OCI-LY7 (cell line): ENCODE data around the gene LIPH. TPM values are rescaled to one million over a fixed set of nuclear protein-coding genes. Genes with fewer than 3 reads are reported as not detected.

Source experiments
- BruUV-seq: library from RNA; stranded (reverse); fragments of 400-500 nt; replicated peaks from 2 replicates; lab custom pipeline; 2021; lab: Mats Ljungman, UMichigan
- CTCF ChIA-PET: fragments of 300-600 bp; sonication (Branson Sonifier 250); formaldehyde crosslinking; loops from one replicate; lab custom pipeline; 2022; ENCODE audit warnings: antibody characterized with exemption; ENCODE audit not compliant: unreplicated experiment; lab: Charles Lee
- POLR2A ChIA-PET: fragments of 300-600 bp; sonication (Branson Sonifier 250); formaldehyde crosslinking; loops from one replicate; lab custom pipeline; 2022; ENCODE audit warnings: antibody characterized with exemption; lab: Charles Lee
- DNase-seq: peaks from one replicate; pipeline ENCODE4 v3.0.0-alpha.2; 2015; ENCODE audit warnings: low spot score
- H2AFZ ChIP-seq: fragments of 200-600 bp; sonication (generic), shearing (Covaris generic); 2 replicates; pipeline ENCODE4 v1.6.1; 2014; ENCODE audit warnings: mild to moderate bottlenecking, antibody characterized with exemption, low read length, moderate library complexity
- H3K27ac ChIP-seq: fragments of 200-600 bp; sonication (generic); 2 replicates; pipeline ENCODE4 v1.5.1; 2014; ENCODE audit warnings: mixed run types, low read depth, mild to moderate bottlenecking, moderate library complexity, low read length, inconsistent platforms; ENCODE audit not compliant: poor library complexity, severe bottlenecking
- H3K36me3 ChIP-seq: fragments of 200-600 bp; sonication (generic); 2 replicates; pipeline ENCODE4 v1.6.1; 2014; ENCODE audit warnings: mild to moderate bottlenecking, antibody characterized with exemption, low read length, moderate library complexity, mixed read lengths; ENCODE audit not compliant: insufficient read depth
- H3K4me1 ChIP-seq: fragments of 200-600 bp; sonication (generic); 2 replicates; pipeline ENCODE4 v1.5.1; 2014; ENCODE audit warnings: mild to moderate bottlenecking, low read length; ENCODE audit not compliant: insufficient read depth, poor library complexity, severe bottlenecking
- H3K4me2 ChIP-seq: fragments of 200-600 bp; sonication (generic); 2 replicates; pipeline ENCODE4 v1.6.1; 2014; ENCODE audit warnings: mild to moderate bottlenecking, low read length
- H3K4me3 ChIP-seq: fragments of 200-600 bp; sonication (generic); 2 replicates; pipeline ENCODE4 v1.5.1; 2014; ENCODE audit warnings: mild to moderate bottlenecking, low read depth, low read length; ENCODE audit not compliant: poor library complexity, severe bottlenecking
- H3K79me2 ChIP-seq: fragments of 200-600 bp; sonication (generic); 2 replicates; pipeline ENCODE4 v1.6.1; 2016; ENCODE audit warnings: low read depth, mild to moderate bottlenecking, low read length, moderate library complexity, mixed read lengths; ENCODE audit not compliant: insufficient read depth
- H3K9me2 ChIP-seq: fragments of 200-600 bp; sonication (generic); 2 replicates; pipeline ENCODE4 v1.6.1; 2016; ENCODE audit warnings: mild to moderate bottlenecking, low read length, mixed read lengths; ENCODE audit not compliant: insufficient read depth
- H3K9me3 ChIP-seq: fragments of 200-600 bp; sonication (generic); 2 replicates; pipeline ENCODE4 v1.6.1; 2014; ENCODE audit warnings: mild to moderate bottlenecking, mixed run types, low read length, mixed read lengths
- H4K20me1 ChIP-seq: fragments of 200-600 bp; sonication (generic); 2 replicates; pipeline ENCODE4 v1.6.1; 2014; ENCODE audit warnings: mild to moderate bottlenecking, antibody characterized with exemption, low read length, moderate library complexity, mixed read lengths; ENCODE audit not compliant: insufficient read depth
- EZH2phosphoT487 ChIP-seq: fragments of 200-600 bp; sonication (generic); IDR thresholded peaks from 2 replicates; pipeline ENCODE4 v1.6.1; 2018; ENCODE audit warnings: low read depth, borderline replicate concordance, mild to moderate bottlenecking, mixed run types, antibody characterized with exemption, low read length, moderate library complexity, mixed read lengths
- intact Hi-C: fragments of 100-400 bp; cut with micrococcal nuclease; formaldehyde crosslinking; loops from one replicate; pipeline ENCODE4 v1.10.0; 2022; ENCODE audit not compliant: unreplicated experiment
- total RNA-seq, 2 experiments: library from RNA; depleted of rRNA in 1 of 2; stranded (reverse); fragments of >200 nt in 1 of 2; shearing (Covaris generic) in 1 of 2; gene quantifications; 2 replicates each; pipeline ENCODE4 v1.2.3, GENCODE V29; 2014 to 2022
- TF ChIP-seq, protein P1 (sequence below): fragments of 200-600 bp; sonication (generic); conservative IDR thresholded peaks from 2 replicates; pipeline ENCODE4 v1.5.1; 2014; ENCODE audit warnings: mild to moderate bottlenecking, antibody characterized with exemption, low read length, moderate library complexity, mixed read lengths

Gene LIPH
- total RNA-seq, 2 experiments from 2014 or later = not detected

DNA sequence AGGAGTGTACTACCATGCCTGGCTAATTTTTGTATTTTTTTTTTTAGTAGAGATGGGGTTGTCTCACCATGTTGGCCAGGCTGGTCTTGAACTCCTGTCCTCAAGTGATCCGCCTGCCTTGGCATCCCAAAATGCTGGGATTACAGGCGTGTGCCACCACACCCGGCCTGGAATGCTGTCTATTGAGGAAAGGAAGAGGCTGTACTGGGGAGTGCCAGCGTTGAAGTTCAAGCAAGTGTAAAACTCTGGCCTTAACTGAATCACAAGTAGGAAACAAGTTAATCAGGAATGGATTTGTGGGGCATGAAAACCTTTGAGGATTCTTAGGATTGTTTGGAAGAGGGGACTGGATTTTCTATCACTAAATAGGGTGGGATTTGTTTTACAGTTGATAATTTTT is 32.3 kb upstream of the LIPH start:
- H3K36me3 ChIP-seq = no peaks in the 10 kb centered on the region
- POLR2A ChIA-PET = no interaction called here
- H2AFZ ChIP-seq = no peak overlapping the region
- peaks cover 28% of the 10 kb centered on the region for H3K4me1 ChIP-seq
- H3K9me3 ChIP-seq = no peaks in the 10 kb centered on the region
- no peaks in the 10 kb centered on the region for H3K9me2 ChIP-seq
- no peak overlapping the region for H3K4me3 ChIP-seq
- no peak overlapping the region for H3K4me2 ChIP-seq
- intact Hi-C loops = no loop called here
- peaks cover 27% of the 10 kb centered on the region for H3K79me2 ChIP-seq
- CTCF ChIA-PET = no interaction called here
- peaks cover 4% of the 10 kb centered on the region; the same call in 1 of the 2 replicates for H4K20me1 ChIP-seq
- TF ChIP-seq EZH2phosphoT487 = no peak
- TF ChIP-seq, protein P1, sequence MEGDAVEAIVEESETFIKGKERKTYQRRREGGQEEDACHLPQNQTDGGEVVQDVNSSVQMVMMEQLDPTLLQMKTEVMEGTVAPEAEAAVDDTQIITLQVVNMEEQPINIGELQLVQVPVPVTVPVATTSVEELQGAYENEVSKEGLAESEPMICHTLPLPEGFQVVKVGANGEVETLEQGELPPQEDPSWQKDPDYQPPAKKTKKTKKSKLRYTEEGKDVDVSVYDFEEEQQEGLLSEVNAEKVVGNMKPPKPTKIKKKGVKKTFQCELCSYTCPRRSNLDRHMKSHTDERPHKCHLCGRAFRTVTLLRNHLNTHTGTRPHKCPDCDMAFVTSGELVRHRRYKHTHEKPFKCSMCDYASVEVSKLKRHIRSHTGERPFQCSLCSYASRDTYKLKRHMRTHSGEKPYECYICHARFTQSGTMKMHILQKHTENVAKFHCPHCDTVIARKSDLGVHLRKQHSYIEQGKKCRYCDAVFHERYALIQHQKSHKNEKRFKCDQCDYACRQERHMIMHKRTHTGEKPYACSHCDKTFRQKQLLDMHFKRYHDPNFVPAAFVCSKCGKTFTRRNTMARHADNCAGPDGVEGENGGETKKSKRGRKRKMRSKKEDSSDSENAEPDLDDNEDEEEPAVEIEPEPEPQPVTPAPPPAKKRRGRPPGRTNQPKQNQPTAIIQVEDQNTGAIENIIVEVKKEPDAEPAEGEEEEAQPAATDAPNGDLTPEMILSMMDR = no peak
- no TSS peak for BruUV-seq
- DNase-seq = no peak
- no peak overlapping the region for H3K27ac ChIP-seq

DNA sequence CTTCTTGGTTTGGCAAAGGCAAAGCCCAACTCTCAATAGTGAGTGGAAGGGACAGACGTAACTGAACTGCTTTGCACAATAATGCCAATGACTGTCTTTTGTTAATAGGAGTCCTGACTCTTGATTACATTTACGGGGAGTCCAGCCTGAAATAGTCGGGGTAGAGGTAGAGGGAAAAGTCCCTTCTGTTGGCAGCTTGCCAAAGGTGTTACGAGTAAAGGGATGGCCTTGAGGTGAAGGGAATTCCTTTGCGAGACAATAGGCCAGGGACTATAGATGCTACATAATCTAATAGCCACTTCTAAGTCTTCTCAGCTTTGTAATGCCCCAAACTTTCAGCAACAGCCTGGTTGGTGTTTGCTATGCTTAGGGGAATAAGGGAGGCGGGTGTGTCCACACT is 31.5 kb upstream of the LIPH start:
- H2AFZ ChIP-seq = no peak overlapping the region
- no peaks in the 10 kb centered on the region for H3K9me2 ChIP-seq
- H3K9me3 ChIP-seq = no peaks in the 10 kb centered on the region
- H3K4me2 ChIP-seq = no peak overlapping the region
- H4K20me1 ChIP-seq = peaks cover 2% of the 10 kb centered on the region; the same call in 1 of the 2 replicates
- intact Hi-C loops = no loop called here
- H3K4me3 ChIP-seq = no peak overlapping the region
- H3K79me2 ChIP-seq = peaks cover 20% of the 10 kb centered on the region
- peaks cover 23% of the 10 kb centered on the region for H3K4me1 ChIP-seq
- ChIA-PET POLR2A (interaction anchor here (0.6 kb wide), 1 partner anchor 891 kb away, joined by 3 read pairs; no protein-coding TSS in a partner anchor), CTCF (no interaction called here)
- no peak for DNase-seq
- no peak for TF ChIP-seq EZH2phosphoT487
- TF ChIP-seq, protein P1 = no peak
- H3K27ac ChIP-seq = no peak overlapping the region
- no peaks in the 10 kb centered on the region for H3K36me3 ChIP-seq
- no TSS peak for BruUV-seq

DNA sequence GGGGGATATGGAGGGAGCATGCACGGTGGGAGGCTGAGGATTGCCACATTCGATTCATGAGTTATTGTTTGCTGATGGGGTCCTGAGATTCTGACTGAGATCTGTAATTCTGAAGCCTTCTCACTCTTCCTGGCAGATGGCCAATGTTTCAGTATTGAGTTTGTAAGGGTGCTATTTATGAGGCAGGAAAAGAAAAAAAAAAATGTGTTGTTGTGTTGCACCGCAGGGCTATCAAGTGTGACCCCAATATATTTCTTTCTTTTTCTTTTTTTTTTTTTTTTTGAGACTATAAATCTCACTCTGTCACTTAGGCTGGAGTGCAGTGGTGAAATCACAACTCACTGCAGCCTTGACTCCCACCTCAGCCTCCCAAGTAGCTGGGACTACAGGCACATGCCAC is 30.5 kb upstream of the LIPH start:
- H3K36me3 ChIP-seq = no peaks in the 10 kb centered on the region
- ChIA-PET POLR2A (interaction anchor here (0.5 to 0.8 kb wide), 2 partner anchors 14 to 359 kb away, joined by 3 to 5 read pairs; no protein-coding TSS in a partner anchor), CTCF (no interaction called here)
- DNase-seq = no peak
- no peak overlapping the region for H3K27ac ChIP-seq
- H3K4me1 ChIP-seq = peaks cover 17% of the 10 kb centered on the region
- intact Hi-C loops = no loop called here
- H3K9me2 ChIP-seq = no peaks in the 10 kb centered on the region
- no peak overlapping the region for H3K4me3 ChIP-seq
- H3K9me3 ChIP-seq = no peaks in the 10 kb centered on the region
- BruUV-seq = no TSS peak
- H2AFZ ChIP-seq = no peak overlapping the region
- TF ChIP-seq, protein P1 = no peak
- no peak for TF ChIP-seq EZH2phosphoT487
- H4K20me1 ChIP-seq = no peaks in the 10 kb centered on the region
- peaks cover 12% of the 10 kb centered on the region for H3K79me2 ChIP-seq
- no peak overlapping the region for H3K4me2 ChIP-seq
